ENCODE measurements around the gene ARHGAP26.
A peak's percentile ranks its signal among the peaks of the same experiment; 100 is the strongest.
"Not testable (repeated sequence)": the region's sequence is repeated elsewhere in the genome, so short reads cannot be mapped to it uniquely, and the experiment has no call there.

Gene ARHGAP26

DNA sequence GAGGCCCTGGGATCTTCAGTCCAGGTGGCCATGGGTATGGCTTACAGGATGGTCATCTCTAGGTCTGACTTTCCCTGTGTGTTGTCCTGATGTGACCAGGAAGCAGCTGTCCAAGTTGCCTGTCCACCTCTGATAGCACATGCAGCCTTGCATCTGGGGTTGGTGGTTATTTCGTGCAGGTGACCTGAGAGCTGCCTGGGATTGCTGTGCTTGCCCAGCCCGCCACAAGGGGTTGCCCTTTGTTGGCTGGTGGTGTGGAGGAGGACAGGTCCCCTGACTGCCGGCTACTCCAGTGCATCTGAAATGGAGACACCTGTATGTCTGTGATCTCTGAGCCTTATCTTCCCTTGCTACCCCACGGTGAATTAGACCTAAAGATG, 212.6 kb downstream of the ARHGAP26 start:
- TF ChIP-seq EZH2phosphoT487 (IDR thresholded peaks at IDR 0.05; ENCODE audit: borderline replicate concordance, low read length), result no peak
- TF ChIP-seq, protein P1, sequence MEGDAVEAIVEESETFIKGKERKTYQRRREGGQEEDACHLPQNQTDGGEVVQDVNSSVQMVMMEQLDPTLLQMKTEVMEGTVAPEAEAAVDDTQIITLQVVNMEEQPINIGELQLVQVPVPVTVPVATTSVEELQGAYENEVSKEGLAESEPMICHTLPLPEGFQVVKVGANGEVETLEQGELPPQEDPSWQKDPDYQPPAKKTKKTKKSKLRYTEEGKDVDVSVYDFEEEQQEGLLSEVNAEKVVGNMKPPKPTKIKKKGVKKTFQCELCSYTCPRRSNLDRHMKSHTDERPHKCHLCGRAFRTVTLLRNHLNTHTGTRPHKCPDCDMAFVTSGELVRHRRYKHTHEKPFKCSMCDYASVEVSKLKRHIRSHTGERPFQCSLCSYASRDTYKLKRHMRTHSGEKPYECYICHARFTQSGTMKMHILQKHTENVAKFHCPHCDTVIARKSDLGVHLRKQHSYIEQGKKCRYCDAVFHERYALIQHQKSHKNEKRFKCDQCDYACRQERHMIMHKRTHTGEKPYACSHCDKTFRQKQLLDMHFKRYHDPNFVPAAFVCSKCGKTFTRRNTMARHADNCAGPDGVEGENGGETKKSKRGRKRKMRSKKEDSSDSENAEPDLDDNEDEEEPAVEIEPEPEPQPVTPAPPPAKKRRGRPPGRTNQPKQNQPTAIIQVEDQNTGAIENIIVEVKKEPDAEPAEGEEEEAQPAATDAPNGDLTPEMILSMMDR (IDR thresholded peaks at IDR 0.05; ENCODE audit: low read depth, low read length, poor library complexity, severe bottlenecking), result peak; percentile 29
- H3K27me3 ChIP-seq (ENCODE audit: control insufficient read depth, low read length), result no peaks in the 10 kb centered on the region
- no peak overlapping the region for H3K4me3 ChIP-seq (ENCODE audit: low read length)
- H3K9me3 ChIP-seq (ENCODE audit: control insufficient read depth, insufficient read depth, low read length), result no peaks in the 10 kb centered on the region
- H3K79me2 ChIP-seq (ENCODE audit: control insufficient read depth, low read length), result no peaks in the 10 kb centered on the region
- no peaks in the 10 kb centered on the region for H3K4me1 ChIP-seq (ENCODE audit: control insufficient read depth, low read length)
- no peaks in the 10 kb centered on the region for H3K9me2 ChIP-seq (replicated peaks; ENCODE audit: control insufficient read depth, low read length)
- H3K27ac ChIP-seq (ENCODE audit: low read depth, low read length), result no peak overlapping the region
- H4K20me1 ChIP-seq (ENCODE audit: control insufficient read depth, insufficient read depth, low read depth, low read length), result no peaks in the 10 kb centered on the region
- H3F3A ChIP-seq (ENCODE audit: control insufficient read depth, insufficient read depth), result no peaks in the 10 kb centered on the region
- H3K4me2 ChIP-seq (ENCODE audit: low read length), result no peak overlapping the region
- no peaks in the 10 kb centered on the region for H3K36me3 ChIP-seq (ENCODE audit: control insufficient read depth, low read length)

DNA sequence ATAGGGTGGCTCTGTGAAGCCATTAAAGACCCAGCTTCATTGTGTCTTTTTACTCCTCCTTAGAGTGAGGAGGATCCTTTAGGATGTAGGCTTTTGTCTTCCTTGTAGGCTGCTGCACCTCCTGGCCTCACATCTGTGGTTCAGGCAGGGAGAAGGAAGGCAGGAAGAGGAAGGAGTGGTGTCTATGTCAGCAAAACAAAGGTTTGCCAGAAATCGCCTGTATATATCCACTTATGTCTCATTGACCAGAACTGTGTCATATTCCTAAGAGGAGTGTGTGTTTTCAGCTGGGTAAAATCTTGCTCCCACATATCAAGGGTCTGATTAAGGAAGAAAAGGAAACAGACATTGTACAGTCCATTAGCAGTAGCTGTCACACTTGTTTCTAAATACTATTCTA, 213.8 kb downstream of the ARHGAP26 start:
- Histone ChIP-seq H3K4me2 (ENCODE audit: low read length) (no peak overlapping the region), H3K9me2 (replicated peaks; ENCODE audit: control insufficient read depth, low read length) (no peaks in the 10 kb centered on the region), H3K4me1 (ENCODE audit: control insufficient read depth, low read length) (no peaks in the 10 kb centered on the region), H3K9me3 (ENCODE audit: control insufficient read depth, insufficient read depth, low read length) (no peaks in the 10 kb centered on the region), H3K79me2 (ENCODE audit: control insufficient read depth, low read length) (no peaks in the 10 kb centered on the region), H3K27me3 (ENCODE audit: control insufficient read depth, low read length) (no peaks in the 10 kb centered on the region), H4K20me1 (ENCODE audit: control insufficient read depth, insufficient read depth, low read depth, low read length) (no peaks in the 10 kb centered on the region), H3F3A (ENCODE audit: control insufficient read depth, insufficient read depth) (no peaks in the 10 kb centered on the region), H3K36me3 (ENCODE audit: control insufficient read depth, low read length) (no peaks in the 10 kb centered on the region), H3K27ac (ENCODE audit: low read depth, low read length) (no peak overlapping the region), H3K4me3 (ENCODE audit: low read length) (no peak overlapping the region)
- TF ChIP-seq EZH2phosphoT487 (IDR thresholded peaks at IDR 0.05; ENCODE audit: borderline replicate concordance, low read length), result no peak
- TF ChIP-seq, protein P1 (IDR thresholded peaks at IDR 0.05; ENCODE audit: low read depth, low read length, poor library complexity, severe bottlenecking), result no peak

DNA sequence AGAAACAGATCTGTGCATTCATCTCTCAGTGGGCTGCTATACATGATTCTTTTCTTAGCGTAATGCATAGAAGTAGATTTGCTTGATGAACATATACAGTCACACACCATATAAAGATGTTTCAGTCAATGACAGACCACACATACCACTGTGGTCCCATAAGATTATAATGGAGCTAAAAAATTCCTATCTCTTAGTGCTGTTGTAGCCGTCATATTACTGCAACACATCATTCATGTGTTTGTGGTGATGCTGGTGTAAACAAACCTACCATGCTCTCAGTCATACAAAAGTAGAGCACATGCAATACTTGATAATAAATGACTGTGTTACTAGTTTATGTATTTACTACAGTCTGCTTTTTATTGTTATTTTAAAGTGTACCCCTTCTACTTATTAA, 214.3 kb downstream of the ARHGAP26 start:
- no peak overlapping the region for H3K27ac ChIP-seq (ENCODE audit: low read depth, low read length)
- H3K27me3 ChIP-seq (ENCODE audit: control insufficient read depth, low read length), result no peaks in the 10 kb centered on the region
- no peaks in the 10 kb centered on the region for H3K9me3 ChIP-seq (ENCODE audit: control insufficient read depth, insufficient read depth, low read length)
- H3K4me3 ChIP-seq (ENCODE audit: low read length), result no peak overlapping the region
- no peaks in the 10 kb centered on the region for H4K20me1 ChIP-seq (ENCODE audit: control insufficient read depth, insufficient read depth, low read depth, low read length)
- no peaks in the 10 kb centered on the region for H3F3A ChIP-seq (ENCODE audit: control insufficient read depth, insufficient read depth)
- no peak overlapping the region for H3K4me2 ChIP-seq (ENCODE audit: low read length)
- H3K36me3 ChIP-seq (ENCODE audit: control insufficient read depth, low read length), result no peaks in the 10 kb centered on the region
- H3K79me2 ChIP-seq (ENCODE audit: control insufficient read depth, low read length), result no peaks in the 10 kb centered on the region
- TF ChIP-seq, protein P1 (IDR thresholded peaks at IDR 0.05; ENCODE audit: low read depth, low read length, poor library complexity, severe bottlenecking), result no peak
- TF ChIP-seq EZH2phosphoT487 (IDR thresholded peaks at IDR 0.05; ENCODE audit: borderline replicate concordance, low read length), result no peak
- no peaks in the 10 kb centered on the region for H3K9me2 ChIP-seq (replicated peaks; ENCODE audit: control insufficient read depth, low read length)
- no peaks in the 10 kb centered on the region for H3K4me1 ChIP-seq (ENCODE audit: control insufficient read depth, low read length)

DNA sequence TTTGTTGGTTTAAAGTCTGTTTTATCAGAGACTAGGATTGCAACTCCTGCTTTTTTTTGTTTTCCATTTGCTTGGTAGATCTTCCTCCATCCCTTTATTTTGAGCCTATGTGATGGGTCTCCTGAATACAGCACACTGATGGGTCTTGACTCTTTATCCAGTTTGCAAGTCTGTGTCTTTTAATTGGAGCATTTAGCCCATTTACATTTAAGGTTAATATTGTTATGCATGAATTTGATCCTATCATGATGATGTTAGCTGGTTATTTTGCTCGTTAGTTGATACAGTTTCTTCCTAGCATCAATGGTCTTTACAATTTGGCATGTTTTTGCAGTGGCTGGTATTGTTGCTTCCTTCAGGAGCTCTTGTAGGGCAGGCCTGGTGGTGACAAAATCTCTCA, 219.1 kb downstream of the ARHGAP26 start:
- not testable (repeated sequence) for H3K79me2 ChIP-seq (ENCODE audit: control insufficient read depth, low read length); H3K9me3 ChIP-seq (ENCODE audit: control insufficient read depth, insufficient read depth, low read length)

DNA sequence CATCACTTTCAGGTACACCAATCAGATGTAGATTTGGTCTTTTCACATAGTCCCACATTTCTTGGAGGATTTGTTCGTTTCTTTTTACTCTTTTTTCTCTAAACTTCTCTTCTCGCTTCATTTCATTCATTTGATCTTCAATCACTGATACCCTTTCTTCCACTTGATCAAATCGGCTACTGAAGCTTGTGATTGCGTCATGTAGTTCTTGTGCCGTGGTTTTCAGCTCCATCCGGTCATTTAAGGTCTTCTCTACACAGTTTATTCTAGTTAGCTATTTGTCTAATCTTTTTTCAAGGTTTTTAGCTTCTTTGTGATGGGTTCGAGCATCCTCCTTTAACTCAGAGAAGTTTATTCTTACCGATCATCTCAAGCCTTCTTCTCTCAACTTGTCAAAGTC, 219.9 kb downstream of the ARHGAP26 start:
- H3K9me3 ChIP-seq (ENCODE audit: control insufficient read depth, insufficient read depth, low read length); H3K4me1 ChIP-seq (ENCODE audit: control insufficient read depth, low read length); H3K36me3 ChIP-seq (ENCODE audit: control insufficient read depth, low read length): not testable (repeated sequence)

More for the DNA sequence above, 219.1 kb downstream of the ARHGAP26 start:
- not testable (repeated sequence) for H3K27ac ChIP-seq (ENCODE audit: low read depth, low read length); H4K20me1 ChIP-seq (ENCODE audit: control insufficient read depth, insufficient read depth, low read depth, low read length); H3K4me2 ChIP-seq (ENCODE audit: low read length); H3K27me3 ChIP-seq (ENCODE audit: control insufficient read depth, low read length); H3K36me3 ChIP-seq (ENCODE audit: control insufficient read depth, low read length); H3K4me1 ChIP-seq (ENCODE audit: control insufficient read depth, low read length); H3F3A ChIP-seq (ENCODE audit: control insufficient read depth, insufficient read depth); H3K4me3 ChIP-seq (ENCODE audit: low read length); H3K9me2 ChIP-seq (replicated peaks; ENCODE audit: control insufficient read depth, low read length)

More for the DNA sequence above, 219.9 kb downstream of the ARHGAP26 start:
- not testable (repeated sequence) for H3K27ac ChIP-seq (ENCODE audit: low read depth, low read length); H3K9me2 ChIP-seq (replicated peaks; ENCODE audit: control insufficient read depth, low read length); H3K4me2 ChIP-seq (ENCODE audit: low read length); H3F3A ChIP-seq (ENCODE audit: control insufficient read depth, insufficient read depth); H3K79me2 ChIP-seq (ENCODE audit: control insufficient read depth, low read length); H3K4me3 ChIP-seq (ENCODE audit: low read length); H3K27me3 ChIP-seq (ENCODE audit: control insufficient read depth, low read length); H4K20me1 ChIP-seq (ENCODE audit: control insufficient read depth, insufficient read depth, low read depth, low read length)

Measured in DOHH2 (cell line).